AG04449 (cell line): ENCODE measurements around the gene ZNF879.

ENCODE experiments used
- CTCF ChIA-PET: fragments of 350-600 bp; formaldehyde crosslinking; extraction: SDS; loops from one replicate; lab custom pipeline; 2021; ENCODE audit warnings: antibody characterized with exemption; lab: Yijun Ruan, JAX
- POLR2A ChIA-PET: fragments of 400-600, 350-600 bp; formaldehyde crosslinking; extraction: SDS; loops from one replicate; lab custom pipeline; 2020; ENCODE audit warnings: antibody characterized with exemption, inconsistent platforms; lab: Yijun Ruan, JAX
- DNase-seq: peaks from one replicate; pipeline ENCODE4 v3.0.0-alpha.2; 2010; ENCODE audit warnings: low read depth, low spot score
- H3K4me3 ChIP-seq: 2 replicates; pipeline ENCODE4 v1.5.1; 2011; ENCODE audit warnings: low read depth, mild to moderate bottlenecking, control low read depth, low read length
- TF ChIP-seq, protein P1 (sequence below): IDR thresholded peaks from one replicate; pipeline ENCODE4 v1.5.1; 2011; ENCODE audit warnings: mild to moderate bottlenecking, moderate library complexity, low read length, control low read depth, inconsistent platforms; ENCODE audit not compliant: insufficient read depth; ENCODE audit errors: missing control alignments

Gene ZNF879

GRCh38 chr5:179023528-179024189, at the start of gene ZNF879:
Gene ZNF879, plus strand, starts transcription at chr5:179023804. Its CDS starts 1,201 bp downstream, at chr5:179025005.
- TF ChIP-seq, protein P1, sequence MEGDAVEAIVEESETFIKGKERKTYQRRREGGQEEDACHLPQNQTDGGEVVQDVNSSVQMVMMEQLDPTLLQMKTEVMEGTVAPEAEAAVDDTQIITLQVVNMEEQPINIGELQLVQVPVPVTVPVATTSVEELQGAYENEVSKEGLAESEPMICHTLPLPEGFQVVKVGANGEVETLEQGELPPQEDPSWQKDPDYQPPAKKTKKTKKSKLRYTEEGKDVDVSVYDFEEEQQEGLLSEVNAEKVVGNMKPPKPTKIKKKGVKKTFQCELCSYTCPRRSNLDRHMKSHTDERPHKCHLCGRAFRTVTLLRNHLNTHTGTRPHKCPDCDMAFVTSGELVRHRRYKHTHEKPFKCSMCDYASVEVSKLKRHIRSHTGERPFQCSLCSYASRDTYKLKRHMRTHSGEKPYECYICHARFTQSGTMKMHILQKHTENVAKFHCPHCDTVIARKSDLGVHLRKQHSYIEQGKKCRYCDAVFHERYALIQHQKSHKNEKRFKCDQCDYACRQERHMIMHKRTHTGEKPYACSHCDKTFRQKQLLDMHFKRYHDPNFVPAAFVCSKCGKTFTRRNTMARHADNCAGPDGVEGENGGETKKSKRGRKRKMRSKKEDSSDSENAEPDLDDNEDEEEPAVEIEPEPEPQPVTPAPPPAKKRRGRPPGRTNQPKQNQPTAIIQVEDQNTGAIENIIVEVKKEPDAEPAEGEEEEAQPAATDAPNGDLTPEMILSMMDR: no peak
- DNase-seq: peak; percentile 70
- POLR2A ChIA-PET: interaction anchor here (0.9 to 1.3 kb wide), 2 partner anchors 27 to 36 kb away, joined by 3 to 5 read pairs; partner anchors contain the start of gene ZNF354C
- peak within 1 kb of the TSS; percentile 65 for H3K4me3 ChIP-seq
- CTCF ChIA-PET: no interaction called here

GRCh38 chr5:178981381-178981780, 42.2 kb upstream of the ZNF879 start:
- no peak overlapping the region for H3K4me3 ChIP-seq
- TF ChIP-seq, protein P1: no peak
- ChIA-PET POLR2A (no interaction called here), CTCF (no interaction called here)
- DNase-seq: no peak

DNA sequence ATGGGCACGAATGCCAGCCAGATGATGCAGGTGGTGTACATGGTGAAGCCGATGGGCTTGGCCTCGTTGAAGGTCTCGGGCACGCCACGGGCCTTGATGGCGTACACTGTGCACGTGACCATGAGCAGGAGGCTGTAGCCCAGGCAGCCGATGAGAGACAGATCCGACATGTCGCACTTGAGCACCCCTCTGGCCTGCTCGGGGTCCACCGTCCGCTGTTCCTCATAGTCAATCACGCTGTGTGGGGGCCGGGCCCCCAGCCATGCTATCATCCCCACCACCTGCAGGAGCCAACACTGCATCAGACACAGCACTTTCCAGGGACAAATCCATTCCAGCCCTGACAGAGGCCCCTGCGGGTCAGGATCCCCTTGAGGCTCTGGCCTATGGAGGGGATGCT, 40.7 kb upstream of the ZNF879 start:
- no peak for DNase-seq
- ChIA-PET POLR2A (no interaction called here), CTCF (no interaction called here)
- TF ChIP-seq, protein P1: no peak
- H3K4me3 ChIP-seq: no peak overlapping the region

DNA sequence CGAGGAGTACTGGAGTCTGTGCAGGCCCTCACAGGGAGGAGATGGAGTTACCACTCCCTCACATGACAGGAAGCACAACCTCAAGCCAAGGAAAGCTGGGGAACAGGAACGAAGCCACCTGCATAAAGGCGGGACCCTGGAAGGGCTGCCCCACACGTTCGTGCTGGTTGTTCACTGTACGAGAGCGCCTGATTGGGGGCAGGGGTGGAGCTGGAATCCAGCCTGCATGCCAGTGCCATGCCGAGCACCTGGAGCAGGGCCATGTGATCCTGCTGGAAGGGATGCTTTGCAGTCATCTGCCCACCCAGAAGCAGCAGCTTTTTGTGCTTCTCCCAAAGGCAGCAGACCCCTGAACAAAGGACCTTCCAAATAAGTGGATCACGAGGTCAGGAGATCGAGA, 39.9 kb upstream of the ZNF879 start:
- TF ChIP-seq, protein P1: no peak
- H3K4me3 ChIP-seq: no peak overlapping the region
- CTCF ChIA-PET: no interaction called here
- no peak for DNase-seq
- POLR2A ChIA-PET: no interaction called here

DNA sequence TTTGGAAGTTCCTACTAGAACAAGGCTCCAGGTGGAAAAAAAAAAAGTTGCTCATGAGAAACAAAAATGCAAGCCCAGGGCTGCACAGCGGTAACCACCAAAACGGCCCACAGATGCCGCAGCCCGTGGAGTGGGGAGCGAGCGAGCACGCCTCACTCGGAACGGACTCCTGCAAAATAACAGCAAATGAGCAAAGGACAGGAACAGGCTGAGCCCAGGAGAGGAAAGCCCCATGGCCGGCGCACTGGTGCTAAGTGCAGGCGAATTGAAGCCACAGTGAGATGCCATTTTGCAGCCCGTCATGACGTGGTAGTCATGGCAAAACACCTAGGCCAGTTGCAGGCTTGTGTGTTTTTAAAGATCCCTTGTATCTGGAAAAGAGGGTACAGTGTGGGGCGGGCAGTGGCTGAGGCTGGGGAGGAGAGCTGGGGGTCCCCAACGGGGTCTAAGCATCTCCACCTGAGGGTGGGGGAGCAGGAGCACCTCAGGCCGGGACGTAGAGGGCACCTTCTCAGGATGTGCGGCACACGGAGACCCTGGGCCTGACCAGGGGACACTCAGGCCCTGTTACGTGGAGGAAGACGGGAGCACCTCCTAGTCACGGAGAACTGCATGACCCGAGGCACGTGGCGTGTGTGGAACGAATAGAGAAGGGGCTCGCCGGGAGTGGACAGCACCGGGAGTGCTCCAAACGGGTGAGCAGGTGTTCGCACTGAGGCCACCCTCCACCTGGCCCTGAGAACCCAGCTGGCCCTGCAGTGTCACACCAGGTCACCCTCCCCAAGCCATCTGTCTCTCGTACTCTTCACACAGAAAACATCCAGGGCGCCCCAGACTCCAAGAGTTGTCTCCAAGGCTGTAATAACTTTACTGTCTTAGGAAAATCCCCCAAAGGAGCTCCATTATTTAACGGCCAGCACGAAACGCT, 39.2 kb upstream of the ZNF879 start:
- POLR2A ChIA-PET: no interaction called here
- DNase-seq: no peak
- H3K4me3 ChIP-seq: no peak overlapping the region
- CTCF ChIA-PET: no interaction called here
- TF ChIP-seq, protein P1: no peak
